ENCODE measurements around the gene MTA1. TPM values are rescaled to one million over a fixed set of nuclear protein-coding genes. Genes with fewer than 3 reads are reported as not detected.

MTA1 gene
- total and polyA plus RNA-seq, 10 of the 15 experiments (the other 5 are each of a cell fraction or from before 2014, with no cell fraction given), result 0.14 to 162 (median 30.6) TPM

- Histone ChIP-seq H3K27me3 (replicated peaks in 1 of 2; ENCODE audit: control insufficient read depth in 2 of 2, insufficient read depth in 2 of 2, low read length in 1 of 2) (peaks cover 4 to 8% of the 10 kb centered on the region in 2 experiments; a peak in 3 of 4 replicates), H4K20me1 (ENCODE audit: control insufficient read depth, insufficient read depth) (no peaks in the 10 kb centered on the region), H3K4me2 (ENCODE audit: control insufficient read depth, insufficient read depth) (no peak overlapping the region), H2AFZ (ENCODE audit: control insufficient read depth, low read depth, low read length) (no peak overlapping the region), H3K27ac (ENCODE audit: control insufficient read depth, insufficient read depth) (no peak overlapping the region), H3K9me3 (replicated peaks; ENCODE audit: control insufficient read depth, insufficient read depth, low read length) (no peaks in the 10 kb centered on the region; the same call in 2 of the 3 replicates), H3K4me1 (ENCODE audit: control insufficient read depth, insufficient read depth, low read length) (no peaks in the 10 kb centered on the region), H3K4me3 (no peak overlapping the region), H3K36me3 (ENCODE audit: control insufficient read depth in 2 of 2, insufficient read depth in 2 of 2, low read length in 1 of 2) (peaks cover 0 to 9% of the 10 kb centered on the region in 2 experiments; a peak in 3 of 4 replicates), H3K9ac (ENCODE audit: control insufficient read depth, insufficient read depth, low read length) (no peak overlapping the region), H3K79me2 (ENCODE audit: control insufficient read depth, insufficient read depth, low read length) (no peaks in the 10 kb centered on the region)
- ChIA-PET CTCF (interaction anchor here (0.6 to 1.5 kb wide), 2 partner anchors 9 to 1783 kb away, joined by 3 to 7 read pairs; no protein-coding TSS in a partner anchor), RAD21 (ENCODE audit: unreplicated experiment) (interaction anchor here (0.9 kb wide), 1 partner anchor 101 kb away, joined by 3 read pairs; no protein-coding TSS in a partner anchor), POLR2A (no interaction called here), SMC1A (ENCODE audit: uncharacterized antibody, unreplicated experiment) (no interaction called here)
- WGBS (ENCODE audit: insufficient coverage, insufficient replicate concordance, low lambda C conversion rate, missing lambda C conversion rate), result 84% methylated on average over 8 of the region's 8 CpGs
- TF ChIP-seq ZNF217 (IDR thresholded peaks at IDR 0.05), result no peak
- no peak for TF ChIP-seq SREBF2 (IDR thresholded peaks at IDR 0.05; ENCODE audit: low read length)
- TF ChIP-seq HDAC6 (IDR thresholded peaks at IDR 0.05; ENCODE audit: unreplicated experiment), result no peak
- TF ChIP-seq HSF1 (IDR thresholded peaks at IDR 0.05; ENCODE audit: low read depth, low read length), result no peak
- TF ChIP-seq RELA (IDR thresholded peaks at IDR 0.05; ENCODE audit: borderline replicate concordance, partially characterized antibody), result no peak
- TF ChIP-seq MAX (IDR thresholded peaks at IDR 0.05; ENCODE audit: low read depth, low read length), result no peak
- no peak for TF ChIP-seq TARDBP (IDR thresholded peaks at IDR 0.05; ENCODE audit: borderline replicate concordance)
- TF ChIP-seq SMAD1 (IDR thresholded peaks at IDR 0.05; ENCODE audit: low read depth, partially characterized antibody), result no peak
- ATAC-seq (no peak), DNase-seq (ENCODE audit: low read depth, low spot score) (no peak), FAIRE-seq (no peak)
- no TSS peak for BruUV-seq (replicated peaks)
- intact Hi-C loops (cut with micrococcal nuclease; ENCODE audit: unreplicated experiment), result no loop called here
- in situ Hi-C loops (cut with MboI), result no loop called here
Measured at GRCh38 chr14:105471823-105472485, 52.3 kb downstream of the MTA1 start.
